ENCODE data around the gene DPEP1.

DNA sequence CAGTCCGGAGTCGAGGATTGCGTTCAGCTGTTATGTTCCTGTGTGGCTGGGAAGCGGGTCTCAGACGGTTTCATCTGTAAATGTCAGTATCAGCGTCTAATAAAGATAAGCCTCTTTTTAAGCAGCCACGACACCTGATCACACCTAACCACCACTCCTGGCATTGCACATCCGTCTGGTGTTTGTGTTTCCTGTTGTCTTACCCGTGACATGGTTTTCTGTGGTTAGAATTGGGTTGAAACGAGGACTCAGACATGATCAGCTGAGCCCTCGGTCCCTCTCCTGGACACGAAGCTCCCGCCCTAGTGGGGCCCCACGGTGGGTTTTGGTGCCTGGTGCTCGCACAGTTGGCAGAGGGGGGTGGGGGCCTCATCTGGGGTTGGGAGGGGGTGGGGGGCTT is 19.6 kb upstream of the DPEP1 start:
- TF ChIP-seq EZH2phosphoT487 (IDR thresholded peaks at IDR 0.05) (no peak), CTCF (IDR thresholded peaks at IDR 0.05) (no peak), EZH2 (IDR thresholded peaks at IDR 0.05) (no peak)
